Activated T-cell treated with anti-CD3 and anti-CD28 coated beads, Interleukin-2, amount 50 U/mL, for 72 hours (primary cell): ENCODE data around the gene RSPH6A. TPM values are rescaled to one million over a fixed set of nuclear protein-coding genes. Genes with fewer than 3 reads are reported as not detected.

Experiments
- ATAC-seq, 2 donors: fragments of 150-1000 bp; cut with Tn5 transposase; replicated peaks in 1 of 2; 2 replicates each; pipeline ENCODE4 v1.10.0; 2021; ENCODE audit warnings: moderate library complexity in 2 of 2, mild to moderate bottlenecking in 1 of 2
- DNase-seq, 2 donors: peaks; one replicate each; pipeline ENCODE4 v3.0.0; 2021 to 2022; ENCODE audit warnings: mixed read lengths in 1 of 2
- H3K27ac Mint-ChIP-seq: one replicate; pipeline ENCODE4 v1.8.0; 2022; ENCODE audit warnings: mild to moderate bottlenecking, moderate library complexity, mixed read lengths
- H3K27me3 Mint-ChIP-seq: one replicate; pipeline ENCODE4 v1.8.0; 2022; ENCODE audit warnings: low read depth, mixed read lengths
- H3K36me3 Mint-ChIP-seq, 2 donors: one replicate each; pipeline ENCODE4 v1.8.0; 2022; ENCODE audit warnings: mixed read lengths in 2 of 2, mild to moderate bottlenecking in 1 of 2; ENCODE audit not compliant: insufficient read depth in 2 of 2
- H3K4me1 Mint-ChIP-seq: one replicate; pipeline ENCODE4 v1.8.0; 2022; ENCODE audit warnings: low read depth, mixed read lengths
- H3K4me3 Mint-ChIP-seq, 2 donors: one replicate each; pipeline ENCODE4 v1.8.0; 2022; ENCODE audit warnings: mild to moderate bottlenecking in 2 of 2, mixed read lengths in 2 of 2, moderate library complexity in 2 of 2
- H3K9me3 Mint-ChIP-seq, 2 donors: one replicate each; pipeline ENCODE4 v1.8.0; 2022; ENCODE audit warnings: mixed read lengths in 2 of 2
- total RNA-seq, 2 donors: library from RNA; stranded (reverse); gene quantifications; one replicate each; pipeline ENCODE4 v1.2.3, GENCODE V29; 2022

Gene RSPH6A
- total RNA-seq, 2 donors from 2014 or later, result 0.43 to 0.60 TPM

DNA sequence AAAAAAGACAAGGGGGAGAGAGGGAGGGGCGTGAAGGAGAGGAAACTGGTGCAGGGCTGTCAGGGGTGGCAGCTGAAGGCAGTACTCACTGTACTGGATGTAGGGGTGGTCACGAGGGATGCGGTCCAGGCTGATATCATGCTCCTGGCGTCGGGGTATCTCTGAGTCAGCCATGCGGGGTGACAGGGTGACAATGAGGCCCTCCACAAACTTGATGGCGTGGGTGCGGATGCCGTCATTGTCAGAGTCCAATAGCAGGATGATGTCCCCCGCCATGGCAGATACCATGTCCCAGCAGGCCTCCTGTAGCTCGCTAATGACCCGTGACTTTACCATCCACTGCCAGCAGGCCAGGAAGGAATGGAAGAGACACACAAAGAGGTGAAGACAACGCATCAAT, 32.6 kb upstream of the RSPH6A start:
- Mint-ChIP-seq H3K9me3 (no peaks in the 10 kb centered on the region), H3K4me1 (no peaks in the 10 kb centered on the region), H3K36me3 (peaks cover 11 to 43% of the 10 kb centered on the region in 2 donors), H3K4me3 (no peak overlapping the region), H3K27ac (no peak overlapping the region), H3K27me3 (no peaks in the 10 kb centered on the region)
- no peak for ATAC-seq
- no peak for DNase-seq

DNA sequence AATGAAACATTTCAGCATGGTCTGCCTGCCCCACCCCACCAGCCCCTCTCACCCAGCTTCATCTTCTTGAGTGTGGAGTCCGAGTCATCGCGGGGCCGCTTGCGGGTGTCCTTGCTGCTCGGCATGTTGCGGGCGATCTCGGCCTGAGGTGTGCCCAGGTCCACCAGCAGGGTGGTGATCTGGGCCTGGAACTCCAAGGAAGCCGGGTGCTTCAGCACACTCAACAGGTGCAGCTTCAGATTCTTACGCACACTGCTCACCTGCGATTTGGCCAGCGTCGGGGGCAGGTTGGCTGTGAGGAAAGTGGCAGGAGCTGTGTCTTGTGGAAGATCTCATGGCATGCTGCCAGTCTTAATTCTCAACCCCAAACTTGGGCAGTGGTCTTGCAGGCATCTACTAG, 27.1 kb upstream of the RSPH6A start:
- Mint-ChIP-seq H3K4me1 (no peaks in the 10 kb centered on the region), H3K36me3 (peaks cover 13 to 58% of the 10 kb centered on the region in 2 donors), H3K27ac (no peak overlapping the region), H3K9me3 (no peaks in the 10 kb centered on the region), H3K27me3 (no peaks in the 10 kb centered on the region), H3K4me3 (no peak overlapping the region)
- DNase-seq (no peak), ATAC-seq (no peak)

DNA sequence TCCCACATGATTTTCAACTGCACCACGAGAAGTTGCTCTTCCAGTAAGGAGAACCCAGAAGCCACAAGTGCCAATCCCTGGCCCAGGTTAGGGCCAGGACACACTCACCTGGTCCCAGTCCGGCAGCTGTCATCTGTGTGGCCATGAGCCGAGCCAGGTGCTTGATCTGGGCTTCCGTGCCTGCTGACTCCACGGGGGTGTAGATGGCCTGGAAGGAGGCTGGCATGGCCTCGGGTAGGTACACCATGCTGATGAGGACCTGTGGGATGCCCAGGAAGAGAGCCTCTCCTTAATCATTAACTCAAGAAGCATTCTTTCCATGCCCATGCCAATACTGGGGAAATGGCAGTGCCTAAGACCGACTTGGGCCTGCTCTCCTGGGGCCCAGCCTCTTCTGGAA, 19.9 kb upstream of the RSPH6A start:
- no peaks in the 10 kb centered on the region for H3K4me1 Mint-ChIP-seq
- H3K27ac Mint-ChIP-seq, result no peak overlapping the region
- H3K36me3 Mint-ChIP-seq, result peaks cover 16 to 51% of the 10 kb centered on the region in 2 donors
- ATAC-seq, result no peak
- H3K27me3 Mint-ChIP-seq, result no peaks in the 10 kb centered on the region
- DNase-seq, result no peak
- H3K9me3 Mint-ChIP-seq, result no peaks in the 10 kb centered on the region
- no peak overlapping the region for H3K4me3 Mint-ChIP-seq

DNA sequence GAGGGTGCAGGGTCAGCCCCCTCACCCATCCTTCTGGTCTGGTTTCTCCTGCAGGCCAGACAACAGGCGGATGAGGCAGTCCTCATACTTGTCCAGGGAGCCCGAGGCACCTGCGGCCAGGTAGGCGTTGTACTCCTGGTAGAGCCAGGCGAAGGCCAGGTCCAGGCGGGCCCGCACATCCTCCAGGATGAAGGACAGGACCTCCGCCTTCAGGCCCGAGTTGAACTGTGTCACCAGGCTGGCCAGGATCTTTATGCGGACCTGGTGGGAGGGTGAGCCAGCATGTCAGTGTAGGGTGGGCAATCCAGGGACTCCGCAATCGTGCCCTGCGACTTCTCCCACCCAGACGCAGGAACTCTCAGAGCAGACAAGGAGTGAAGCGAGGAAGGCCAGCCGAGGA, 13.8 kb upstream of the RSPH6A start:
- Mint-ChIP-seq H3K36me3 (peaks cover 12 to 33% of the 10 kb centered on the region in 2 donors), H3K4me3 (no peak overlapping the region), H3K4me1 (peaks cover 4% of the 10 kb centered on the region), H3K9me3 (no peaks in the 10 kb centered on the region), H3K27me3 (no peaks in the 10 kb centered on the region), H3K27ac (no peak overlapping the region)
- no peak for DNase-seq
- ATAC-seq, result no peak

- no peaks in the 10 kb centered on the region for H3K27me3 Mint-ChIP-seq
- DNase-seq, result no peak
- H3K27ac Mint-ChIP-seq, result peak overlapping the region; percentile 26
- H3K4me3 Mint-ChIP-seq, result no peak overlapping the region
- no peak for ATAC-seq
- peaks cover 12 to 33% of the 10 kb centered on the region in 2 donors for H3K36me3 Mint-ChIP-seq
- no peaks in the 10 kb centered on the region for H3K9me3 Mint-ChIP-seq
- H3K4me1 Mint-ChIP-seq, result peaks cover 4% of the 10 kb centered on the region
These were observed 13.4 kb upstream of the RSPH6A start for GRCh38 chr19:45828523-45828922.

DNA sequence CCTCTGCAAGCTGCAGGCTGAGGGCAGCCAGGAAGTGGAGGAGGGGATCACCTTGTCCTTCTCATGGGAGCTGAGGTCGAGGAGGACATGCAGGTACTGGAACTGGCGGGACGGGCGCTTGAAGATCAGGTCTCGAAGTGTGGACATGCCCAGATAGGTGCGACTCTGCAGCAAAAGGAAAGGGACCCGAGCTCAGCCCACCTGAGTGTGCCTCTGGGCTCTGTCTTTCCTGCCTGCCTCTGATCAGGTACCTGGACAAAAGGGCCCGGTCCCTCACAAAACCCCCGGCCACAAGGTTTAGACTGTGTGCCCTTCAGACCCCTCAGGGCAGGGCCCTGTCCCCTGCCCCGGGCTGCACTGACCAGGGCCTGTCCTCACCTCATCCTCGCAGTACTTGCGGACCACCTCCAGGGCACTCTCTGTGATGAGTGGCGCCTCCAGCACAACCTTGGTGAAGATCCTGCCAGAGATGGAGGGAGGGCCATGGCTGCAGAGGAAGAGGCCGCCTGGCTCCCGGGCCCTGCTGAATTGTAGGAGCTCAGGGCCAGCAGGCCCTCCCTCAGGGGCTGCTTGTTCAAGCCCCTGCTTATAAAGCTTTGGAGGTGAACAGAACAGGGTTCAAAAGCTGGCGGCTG, 12.5 kb upstream of the RSPH6A start:
- Mint-ChIP-seq H3K9me3 (no peaks in the 10 kb centered on the region), H3K4me3 (no peak overlapping the region), H3K36me3 (peaks cover 12 to 32% of the 10 kb centered on the region in 2 donors), H3K27me3 (no peaks in the 10 kb centered on the region), H3K4me1 (peaks cover 4% of the 10 kb centered on the region), H3K27ac (no peak overlapping the region)
- ATAC-seq (no peak), DNase-seq (no peak)

GRCh38 chr19:45826934-45827333, 11.8 kb upstream of the RSPH6A start:
- H3K27ac Mint-ChIP-seq, result no peak overlapping the region
- no peak overlapping the region for H3K4me3 Mint-ChIP-seq
- H3K27me3 Mint-ChIP-seq, result no peaks in the 10 kb centered on the region
- peaks cover 12 to 29% of the 10 kb centered on the region in 2 donors for H3K36me3 Mint-ChIP-seq
- DNase-seq (no peak), ATAC-seq (no peak)
- H3K9me3 Mint-ChIP-seq, result no peaks in the 10 kb centered on the region
- peaks cover 4% of the 10 kb centered on the region for H3K4me1 Mint-ChIP-seq

DNA sequence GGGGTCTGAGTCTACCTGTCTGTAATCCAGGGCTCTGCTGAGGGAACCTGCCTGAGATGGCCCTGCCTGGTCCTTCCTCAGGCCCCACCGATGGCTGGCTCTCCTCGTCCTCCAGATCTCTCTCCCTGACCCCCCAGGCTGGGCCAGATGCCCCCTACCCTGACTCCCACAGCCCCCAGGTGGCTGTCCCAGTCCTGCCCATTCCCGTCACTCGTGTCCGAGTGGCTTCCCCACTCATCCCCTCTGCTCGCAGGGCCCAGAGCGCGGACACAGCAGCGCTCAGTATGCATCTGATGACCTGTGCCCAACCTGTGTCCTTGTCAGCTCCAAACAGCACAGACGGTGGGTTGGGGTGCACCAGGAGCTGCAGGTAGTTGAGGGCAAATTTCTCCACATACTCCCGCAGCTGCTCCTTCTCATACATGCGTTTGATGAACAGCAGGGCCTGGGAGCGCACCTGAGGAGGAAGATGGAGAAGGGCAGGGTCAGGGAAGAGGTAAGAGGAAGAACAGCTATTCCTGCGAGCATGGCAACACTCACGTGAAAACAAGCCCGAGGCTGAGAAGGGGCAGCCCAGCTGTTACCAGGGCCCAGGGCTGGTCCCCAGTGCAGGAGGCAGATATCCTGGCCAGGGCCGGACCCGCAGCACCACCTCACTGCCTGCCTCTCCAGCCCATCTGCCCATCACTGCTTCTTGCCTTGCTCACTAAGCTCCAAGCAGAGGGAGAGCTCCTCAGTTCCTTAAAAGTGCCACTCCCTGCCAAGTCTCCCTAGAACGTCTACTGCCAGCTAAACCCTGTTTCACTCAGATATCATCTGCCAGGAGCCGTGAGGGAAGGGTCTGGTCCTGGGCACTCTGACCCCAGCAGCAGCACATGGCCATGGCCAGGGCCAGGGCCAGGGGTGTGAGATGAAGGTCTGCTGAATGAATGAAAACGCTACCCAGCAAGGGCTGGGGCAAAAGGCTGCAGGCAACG, 11.1 kb upstream of the RSPH6A start:
- H3K4me1 Mint-ChIP-seq, result peaks cover 4% of the 10 kb centered on the region
- H3K36me3 Mint-ChIP-seq, result peaks cover 10 to 24% of the 10 kb centered on the region in 2 donors
- DNase-seq (no peak), ATAC-seq (no peak)
- no peak overlapping the region for H3K4me3 Mint-ChIP-seq
- H3K27me3 Mint-ChIP-seq, result no peaks in the 10 kb centered on the region
- H3K27ac Mint-ChIP-seq, result peak overlapping the region; percentile 12
- no peaks in the 10 kb centered on the region for H3K9me3 Mint-ChIP-seq

DNA sequence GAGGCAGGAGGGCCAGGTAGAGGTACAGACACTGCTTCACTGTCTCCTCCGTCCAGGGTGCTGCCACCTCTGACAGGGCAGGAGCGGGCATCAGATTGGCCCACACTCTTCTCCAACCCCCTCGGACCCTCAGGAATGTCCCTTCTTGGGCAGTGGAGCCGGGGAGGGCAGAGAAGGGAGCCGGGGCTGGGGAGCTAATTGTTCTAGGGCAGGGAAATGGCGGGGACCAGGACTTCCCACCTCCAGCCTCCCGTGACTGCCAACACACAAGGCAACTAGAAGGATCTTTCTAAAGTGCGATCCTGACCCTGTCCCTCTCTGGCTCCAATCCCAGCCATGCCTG, 10.1 kb upstream of the RSPH6A start:
- DNase-seq (no peak), ATAC-seq (no peak)
- H3K27ac Mint-ChIP-seq, result no peak overlapping the region
- no peak overlapping the region for H3K4me3 Mint-ChIP-seq
- no peaks in the 10 kb centered on the region for H3K27me3 Mint-ChIP-seq
- H3K36me3 Mint-ChIP-seq, result peaks cover 10 to 19% of the 10 kb centered on the region in 2 donors
- H3K4me1 Mint-ChIP-seq, result peaks cover 4% of the 10 kb centered on the region
- no peaks in the 10 kb centered on the region for H3K9me3 Mint-ChIP-seq

GRCh38 chr19:45824531-45825262, 9.6 kb upstream of the RSPH6A start:
- Mint-ChIP-seq H3K4me1 (peaks cover 4% of the 10 kb centered on the region), H3K4me3 (no peak overlapping the region), H3K9me3 (no peaks in the 10 kb centered on the region), H3K27ac (no peak overlapping the region), H3K36me3 (peaks cover 10 to 17% of the 10 kb centered on the region in 2 donors), H3K27me3 (no peaks in the 10 kb centered on the region)
- ATAC-seq (no peak), DNase-seq (no peak)

GRCh38 chr19:45824041-45824471, 8.9 kb upstream of the RSPH6A start:
- DNase-seq, result no peak
- Mint-ChIP-seq H3K27ac (no peak overlapping the region), H3K27me3 (no peaks in the 10 kb centered on the region), H3K36me3 (peaks cover 10 to 15% of the 10 kb centered on the region in 2 donors), H3K9me3 (no peaks in the 10 kb centered on the region), H3K4me1 (peaks cover 4% of the 10 kb centered on the region), H3K4me3 (no peak overlapping the region)
- ATAC-seq, result no peak

- H3K27me3 Mint-ChIP-seq, result no peaks in the 10 kb centered on the region
- no peak overlapping the region for H3K27ac Mint-ChIP-seq
- ATAC-seq (no peak), DNase-seq (no peak)
- H3K9me3 Mint-ChIP-seq, result no peaks in the 10 kb centered on the region
- H3K36me3 Mint-ChIP-seq, result peaks cover 5 to 11% of the 10 kb centered on the region in 2 donors
- H3K4me1 Mint-ChIP-seq, result peaks cover 4% of the 10 kb centered on the region
- H3K4me3 Mint-ChIP-seq, result no peak overlapping the region
These were observed 8.1 kb upstream of the RSPH6A start for GRCh38 chr19:45823182-45823581.

DNA sequence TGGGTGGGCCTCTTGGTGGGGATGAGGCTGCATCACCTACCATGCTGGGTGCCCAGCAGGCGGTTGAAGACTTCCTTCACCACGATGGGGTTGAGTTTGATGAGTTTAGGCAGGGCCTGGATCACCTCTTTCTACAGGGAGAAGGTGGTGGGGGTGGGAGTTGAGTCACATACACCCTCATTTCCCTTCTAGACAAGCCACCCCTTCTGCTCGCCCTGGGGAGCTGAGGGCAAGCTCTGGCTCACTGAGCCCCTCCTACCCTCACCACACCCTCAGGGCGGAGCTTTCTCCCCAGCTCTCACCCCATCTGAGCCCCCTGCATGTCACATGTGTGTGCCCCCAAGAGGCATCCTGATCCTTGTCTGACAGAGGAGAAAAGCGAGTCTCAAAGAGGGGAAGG, 7.6 kb upstream of the RSPH6A start:
- no peak for DNase-seq
- Mint-ChIP-seq H3K27me3 (no peaks in the 10 kb centered on the region), H3K9me3 (no peaks in the 10 kb centered on the region), H3K36me3 (peaks cover 3 to 11% of the 10 kb centered on the region in 2 donors), H3K27ac (no peak overlapping the region), H3K4me3 (no peak overlapping the region), H3K4me1 (peaks cover 4% of the 10 kb centered on the region)
- no peak for ATAC-seq
